Hematopoietic multipotent progenitor cell treated with erythropoietin and hydrocortisone succinate and interleukin-3 and kit ligand, for 4 days (in vitro differentiated cells): Measurements from ENCODE around the gene OSBP2.
"Not testable (repeated sequence)": the region's sequence is repeated elsewhere in the genome, so short reads cannot be mapped to it uniquely, and the experiment has no call there.

Experiments
- DNase-seq: peaks from one replicate; pipeline ENCODE4 v3.0.0-alpha.2; 2015

The OSBP2 gene

DNA sequence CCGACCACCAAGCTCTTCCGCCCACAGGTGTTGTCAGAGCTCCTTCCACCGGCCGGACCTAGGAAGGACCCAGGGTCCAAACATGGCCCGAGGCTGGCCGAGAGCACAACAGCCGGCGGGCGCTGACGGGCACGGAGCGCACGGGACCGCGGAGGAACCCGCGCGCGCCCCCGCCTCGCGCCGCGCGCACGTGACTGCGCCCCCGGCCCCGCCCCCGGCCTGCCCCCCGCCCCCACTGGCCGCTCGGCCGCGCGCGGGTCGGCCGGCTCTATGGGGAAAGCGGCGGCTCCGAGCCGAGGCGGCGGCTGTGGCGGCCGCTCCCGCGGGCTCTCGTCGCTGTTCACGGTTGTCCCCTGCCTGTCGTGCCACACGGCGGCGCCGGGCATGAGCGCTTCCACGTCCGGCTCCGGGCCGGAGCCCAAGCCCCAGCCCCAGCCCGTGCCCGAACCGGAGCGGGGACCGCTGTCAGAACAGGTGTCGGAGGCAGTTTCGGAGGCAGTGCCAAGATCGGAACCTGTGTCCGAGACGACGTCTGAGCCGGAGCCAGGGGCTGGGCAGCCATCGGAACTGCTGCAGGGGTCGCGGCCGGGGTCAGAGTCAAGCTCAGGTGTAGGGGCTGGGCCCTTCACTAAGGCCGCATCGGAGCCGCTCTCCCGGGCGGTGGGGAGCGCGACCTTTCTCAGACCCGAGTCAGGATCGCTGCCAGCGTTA lies at the start of gene OSBP2:
Gene OSBP2, plus strand, starts transcription at position 235 of the 711 bp plus-strand sequence. Its CDS starts 36 bp downstream, at position 271.
- peak; percentile 48 for DNase-seq

GRCh38 chr22:30646518-30647160 lies 48.0 kb upstream of the OSBP2 start:
- DNase-seq, result no peak

GRCh38 chr22:30647536-30647935 lies 47.1 kb upstream of the OSBP2 start:
- no peak for DNase-seq

DNA sequence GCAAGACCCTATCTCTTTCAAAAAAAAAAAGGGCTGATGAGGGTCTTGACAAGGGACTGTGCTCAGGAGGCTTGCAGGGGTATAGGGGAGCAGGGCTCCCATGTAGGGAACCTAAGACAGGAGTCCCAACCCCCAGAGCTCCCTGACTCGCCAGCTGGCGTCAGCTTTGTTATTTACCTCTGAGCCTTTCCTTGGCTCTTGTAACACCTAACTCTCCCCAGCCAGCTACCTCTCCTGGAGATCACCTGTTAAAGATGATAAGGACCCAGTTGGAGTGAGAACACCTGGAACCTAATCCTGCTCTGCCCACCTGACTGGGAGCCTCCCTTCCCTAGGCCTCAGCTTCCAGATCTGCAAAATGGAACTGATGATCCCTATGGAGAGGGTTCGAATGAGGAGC lies 45.8 kb upstream of the OSBP2 start:
- DNase-seq, result no peak

DNA sequence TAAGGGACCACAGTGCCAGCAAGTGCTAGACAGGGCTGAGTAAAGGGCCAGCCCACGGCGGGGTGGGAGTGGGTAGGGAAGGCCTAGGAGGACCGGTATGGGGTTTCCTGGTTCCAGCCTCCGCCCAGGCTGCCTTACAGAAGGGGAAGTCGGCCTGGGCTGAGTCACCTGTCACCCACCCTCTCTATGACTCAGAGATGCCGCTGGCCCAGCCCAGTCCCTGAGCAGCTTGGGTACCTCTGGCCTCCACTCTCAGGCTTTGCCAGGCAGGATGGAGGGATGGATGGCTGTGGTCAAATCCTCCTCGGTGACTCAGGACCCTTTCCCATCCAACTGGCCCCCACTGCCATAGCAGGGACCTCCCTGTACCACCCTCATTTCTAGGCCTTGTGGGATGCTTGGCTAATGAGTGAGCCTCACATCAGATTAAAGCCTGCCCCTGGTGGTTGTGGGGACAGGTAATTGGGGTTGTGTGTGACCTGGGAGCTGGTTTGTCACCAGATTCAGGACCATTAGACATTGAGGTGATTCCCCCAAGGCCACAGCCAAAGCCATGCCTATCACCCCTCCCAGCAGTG lies 45.2 kb upstream of the OSBP2 start:
- peak; percentile 78 for DNase-seq

DNA sequence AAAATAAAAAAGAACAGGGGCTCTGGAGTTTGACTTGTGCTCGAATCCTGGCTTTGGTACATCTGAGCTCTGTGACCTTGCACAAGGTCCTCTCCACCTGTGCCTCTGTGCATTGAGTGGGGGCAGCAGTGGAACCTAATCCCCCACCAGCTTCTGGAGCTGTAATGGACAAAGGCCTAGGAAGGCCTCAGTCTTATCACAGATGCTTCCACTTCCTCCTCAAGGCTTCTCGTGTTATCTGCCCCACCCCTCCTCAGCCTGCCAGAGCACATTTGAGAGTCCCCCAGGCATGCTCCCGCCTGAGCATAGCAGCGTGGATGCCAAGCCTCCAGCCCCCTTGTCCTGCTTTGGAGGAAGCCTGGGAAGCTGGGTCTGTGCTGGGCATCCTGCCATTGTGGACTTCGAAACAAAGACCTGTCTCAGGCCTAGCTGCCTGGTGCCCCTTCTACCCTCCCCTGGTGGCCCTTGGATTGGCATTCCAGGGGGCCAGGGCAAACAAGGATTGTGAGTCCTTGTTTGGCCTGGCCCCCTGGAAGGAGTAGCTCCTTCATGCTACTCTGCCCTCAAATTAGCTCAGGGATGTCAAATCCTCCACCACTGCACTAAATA lies 44.1 kb upstream of the OSBP2 start:
- DNase-seq, result peak; percentile 73

- DNase-seq, result no peak
Measured at GRCh38 chr22:30652852-30653251, 41.8 kb upstream of the OSBP2 start.

- DNase-seq, result no peak
Measured at GRCh38 chr22:30654361-30654760, 40.3 kb upstream of the OSBP2 start.

- no peak for DNase-seq
Measured at GRCh38 chr22:30655532-30655931, 39.1 kb upstream of the OSBP2 start.

GRCh38 chr22:30662040-30662439 lies 32.6 kb upstream of the OSBP2 start:
- DNase-seq, result no peak

DNA sequence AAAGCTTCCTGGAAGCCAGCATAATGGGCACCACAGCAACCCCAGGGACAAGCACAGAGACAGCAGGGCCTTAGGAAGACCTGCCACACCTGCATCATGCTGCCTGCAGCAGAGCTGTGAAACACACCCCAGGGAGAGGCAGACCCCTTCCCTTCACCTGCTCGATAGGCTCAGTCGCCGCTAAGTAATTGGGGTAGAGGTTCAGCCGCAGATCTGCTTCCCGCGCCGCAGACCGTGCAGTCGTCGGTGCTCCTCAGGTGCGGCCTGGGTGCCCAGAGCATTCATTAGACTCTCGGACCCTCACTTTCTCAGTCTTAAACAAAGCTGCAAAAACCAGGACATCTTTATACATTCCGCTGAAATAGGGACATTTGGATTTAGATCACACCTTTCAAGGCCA lies 29.9 kb upstream of the OSBP2 start:
- DNase-seq, result no peak

DNA sequence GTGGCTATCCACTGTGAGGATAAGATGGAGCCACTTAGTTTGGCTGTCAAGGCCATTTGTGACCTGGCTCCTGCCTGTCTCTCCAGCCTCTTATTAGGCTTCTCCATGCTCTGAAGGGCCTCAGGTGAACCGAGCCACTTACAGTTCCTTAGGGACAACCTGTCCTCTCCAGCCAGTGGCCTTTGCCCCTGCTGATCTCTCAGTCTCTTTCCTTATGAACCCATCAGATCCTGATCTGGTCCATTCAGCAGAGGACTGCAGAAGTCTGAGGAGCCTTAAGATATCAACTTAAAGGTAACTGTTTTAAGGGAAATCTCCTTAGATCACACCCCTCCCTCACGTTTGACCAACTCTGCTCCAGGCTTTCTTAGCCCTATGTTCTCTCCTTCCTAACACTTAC lies 29.4 kb upstream of the OSBP2 start:
- DNase-seq, result no peak

GRCh38 chr22:30665786-30666185 lies 28.9 kb upstream of the OSBP2 start:
- no peak for DNase-seq

DNA sequence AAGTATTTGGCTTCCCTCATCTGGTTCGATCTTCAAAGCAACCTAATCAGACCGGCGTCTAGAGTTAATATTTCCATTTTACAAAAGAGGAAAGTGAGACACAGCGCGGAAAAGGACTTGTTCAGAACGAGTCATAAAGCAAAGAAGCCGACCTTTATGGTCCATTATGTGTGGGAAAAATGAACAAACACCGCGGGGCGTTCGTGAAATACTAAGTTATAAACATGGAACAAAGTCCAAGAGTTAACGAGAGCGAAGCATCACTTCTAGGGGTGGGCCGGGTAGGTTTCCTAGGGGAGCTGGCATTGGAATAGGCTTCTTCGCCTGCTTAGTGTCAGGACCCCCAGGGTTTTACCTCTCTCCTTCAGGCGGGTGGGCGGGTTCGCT lies 27.6 kb upstream of the OSBP2 start:
- no peak for DNase-seq

DNA sequence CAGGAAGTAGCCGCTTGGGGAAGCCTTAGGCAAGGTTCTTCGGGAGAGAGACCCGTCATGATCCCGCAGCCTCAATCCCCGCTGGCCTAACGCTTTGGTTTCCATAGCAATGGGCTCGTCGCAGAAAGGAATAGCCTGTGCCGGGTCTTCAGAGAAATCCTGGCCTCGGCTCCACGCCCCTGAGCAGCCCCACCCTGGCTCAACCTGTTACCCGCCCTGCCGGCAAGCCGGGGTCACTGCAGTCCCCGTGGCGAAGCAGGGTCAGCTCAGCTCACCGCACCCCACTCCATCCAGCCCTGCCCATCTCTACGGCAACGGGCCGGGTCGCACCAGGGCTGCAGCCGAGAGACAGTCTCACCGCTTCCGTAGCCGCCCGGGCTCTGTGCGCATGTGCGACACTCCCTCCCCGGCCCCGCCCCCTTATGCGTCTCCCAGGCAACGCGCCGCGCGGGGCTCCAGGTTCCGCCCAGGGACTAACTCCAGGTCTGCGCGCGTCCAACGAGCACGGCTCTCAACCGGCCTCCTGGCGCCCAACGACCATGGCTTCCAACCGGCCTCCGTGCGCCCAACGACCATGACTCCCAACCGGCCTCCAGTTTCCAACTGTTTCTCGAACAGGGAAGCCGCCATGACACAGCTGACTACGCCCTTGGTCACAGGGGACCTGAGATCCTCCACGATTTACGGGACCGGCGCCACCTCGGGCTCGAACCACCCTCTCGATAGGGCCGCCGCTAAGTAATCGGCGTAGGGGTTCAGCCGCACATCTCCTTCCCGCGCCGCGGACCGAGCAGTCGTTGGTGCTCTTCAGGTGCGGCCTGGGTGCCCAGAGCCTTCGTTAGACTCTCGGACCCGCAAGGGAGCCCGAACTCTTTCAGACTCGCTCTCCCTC lies 26.9 kb upstream of the OSBP2 start, which contains the start of gene DUSP18:
Gene DUSP18, minus strand, starts transcription at position 382 of the 892 bp plus-strand sequence. CDS start 3,872 bp downstream, outside the sequence.
- peak; percentile 96 for DNase-seq

- no peak for DNase-seq
Measured at GRCh38 chr22:30668386-30668710, 26.3 kb upstream of the OSBP2 start.

- no peak for DNase-seq
Measured at GRCh38 chr22:30671071-30671470, 23.6 kb upstream of the OSBP2 start.

- DNase-seq, result peak; percentile 79
Measured at GRCh38 chr22:30673136-30673535, 21.5 kb upstream of the OSBP2 start.

GRCh38 chr22:30674482-30674881 lies 20.2 kb upstream of the OSBP2 start:
- no peak for DNase-seq

GRCh38 chr22:30675436-30675835 lies 19.2 kb upstream of the OSBP2 start:
- DNase-seq, result peak; percentile 48

DNA sequence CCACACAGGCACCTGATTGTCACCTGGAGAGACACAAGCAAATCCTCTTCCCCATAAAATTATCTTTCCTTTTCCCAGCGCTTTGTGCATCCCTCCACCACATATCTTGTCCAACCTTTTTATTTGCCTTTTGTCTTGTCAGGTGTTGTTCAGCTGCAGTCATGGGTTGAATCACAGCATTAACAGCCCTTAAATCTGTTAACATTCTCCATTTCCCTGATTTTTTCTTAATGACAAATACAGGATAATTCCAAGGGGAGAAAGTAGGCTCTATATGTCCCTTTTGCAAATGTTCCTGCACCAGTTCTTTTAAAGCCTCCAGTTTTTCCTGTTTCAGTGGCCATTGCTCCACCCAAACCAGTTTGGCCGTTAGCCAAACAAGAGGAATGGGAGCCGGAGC lies 18.1 kb upstream of the OSBP2 start:
- not testable (repeated sequence) for DNase-seq

GRCh38 chr22:30679895-30680690 lies 14.6 kb upstream of the OSBP2 start:
- not testable (repeated sequence) for DNase-seq
